ENCODE data around the gene B3GALT5.
"Not testable (repeated sequence)": the region's sequence is repeated elsewhere in the genome, so short reads cannot be mapped to it uniquely, and the experiment has no call there.

Gene B3GALT5, protein sequence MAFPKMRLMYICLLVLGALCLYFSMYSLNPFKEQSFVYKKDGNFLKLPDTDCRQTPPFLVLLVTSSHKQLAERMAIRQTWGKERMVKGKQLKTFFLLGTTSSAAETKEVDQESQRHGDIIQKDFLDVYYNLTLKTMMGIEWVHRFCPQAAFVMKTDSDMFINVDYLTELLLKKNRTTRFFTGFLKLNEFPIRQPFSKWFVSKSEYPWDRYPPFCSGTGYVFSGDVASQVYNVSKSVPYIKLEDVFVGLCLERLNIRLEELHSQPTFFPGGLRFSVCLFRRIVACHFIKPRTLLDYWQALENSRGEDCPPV

GRCh38 chr21:39612233-39613040 lies at the start of gene B3GALT5:
B3GALT5 (plus strand) TSS chr21:39612940; CDS start chr21:39660560, 47,620 bp downstream.
- Mint-ChIP-seq H3K36me3 (no peaks in the 10 kb centered on the region), H3K27me3 (peaks cover 60% of the 10 kb centered on the region), H3K4me3 (no peak within 1 kb of the TSS), H3K27ac (no peak within 1 kb of the TSS), H3K9me3 (no peaks in the 10 kb centered on the region), H3K4me1 (peaks cover 3% of the 10 kb centered on the region)
- CTCF ChIA-PET, result no interaction called here
- no peak for DNase-seq

DNA sequence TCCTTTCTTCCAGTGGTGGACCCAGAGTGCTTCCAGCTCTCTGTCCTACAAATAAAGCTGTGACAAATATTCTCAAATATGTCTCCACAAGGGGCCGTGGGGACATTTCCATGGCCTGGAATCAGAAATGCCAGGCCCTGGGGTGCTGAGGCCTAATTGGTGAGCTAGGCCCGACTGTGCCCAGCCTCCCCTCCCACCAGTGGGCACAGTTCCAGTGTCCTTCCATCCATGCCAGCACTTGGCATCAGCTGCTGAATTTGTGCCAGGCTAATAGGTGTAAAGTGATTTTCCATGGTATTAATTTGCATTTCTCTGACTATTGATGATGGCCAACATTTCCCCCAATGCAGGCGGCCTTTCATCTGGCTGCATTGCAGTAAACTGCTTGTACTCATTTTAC lies 48.5 kb upstream of the B3GALT5 start:
- H3K36me3 Mint-ChIP-seq, result no peaks in the 10 kb centered on the region

DNA sequence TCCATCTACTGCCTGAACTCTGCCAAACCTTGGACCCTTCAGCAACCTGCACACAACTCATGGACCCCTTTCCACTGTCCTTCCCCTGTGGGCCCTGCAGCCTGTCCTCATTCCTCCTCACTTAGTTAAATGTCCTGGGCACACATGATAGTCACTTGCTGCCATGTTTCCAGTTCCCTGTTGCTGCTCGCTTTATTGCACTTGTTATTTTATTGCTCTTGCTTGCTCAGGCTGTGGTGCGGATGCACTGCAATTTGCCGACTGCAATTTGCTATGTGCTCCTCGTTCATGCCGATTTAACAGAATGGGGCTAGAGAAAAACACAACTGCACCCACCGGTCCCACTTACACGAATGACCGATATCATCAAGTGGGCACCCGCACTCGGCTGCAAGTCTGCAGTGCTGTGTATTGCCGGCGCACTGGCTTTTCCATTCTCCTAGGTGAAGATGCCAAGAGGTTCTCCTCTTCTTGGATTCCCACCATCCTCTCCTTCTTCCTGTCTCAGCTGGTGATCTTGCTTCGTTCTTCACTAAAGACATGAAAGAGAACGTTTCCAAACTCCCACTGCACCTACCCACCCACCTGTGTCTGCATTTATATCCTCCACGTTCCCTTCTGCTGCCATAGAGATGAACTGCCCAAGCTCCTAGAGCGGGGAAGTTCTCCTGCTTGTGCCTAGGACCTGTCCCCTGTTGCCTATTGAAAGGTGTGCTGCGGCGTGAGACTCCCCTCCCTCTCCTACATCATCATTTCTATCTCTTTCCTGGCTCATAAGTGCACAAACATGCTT lies 45.4 kb upstream of the B3GALT5 start:
- Mint-ChIP-seq H3K4me3 (no peak overlapping the region), H3K4me1 (no peaks in the 10 kb centered on the region), H3K9me3 (no peaks in the 10 kb centered on the region), H3K27ac (no peak overlapping the region), H3K27me3 (no peaks in the 10 kb centered on the region), H3K36me3 (no peaks in the 10 kb centered on the region)
- CTCF ChIA-PET, result no interaction called here
- no peak for DNase-seq

More for the DNA sequence above, 48.5 kb upstream of the B3GALT5 start:
- no peak for DNase-seq
- no peaks in the 10 kb centered on the region for H3K27me3 Mint-ChIP-seq
- no peak overlapping the region for H3K4me3 Mint-ChIP-seq
- no peak overlapping the region for H3K27ac Mint-ChIP-seq
- no peaks in the 10 kb centered on the region for H3K4me1 Mint-ChIP-seq
- no peaks in the 10 kb centered on the region for H3K9me3 Mint-ChIP-seq
- CTCF ChIA-PET, result interaction anchor here (1.4 kb wide), 1 partner anchor 46 kb away, joined by 3 read pairs; no protein-coding TSS in a partner anchor

GRCh38 chr21:39568361-39568760 lies 44.4 kb upstream of the B3GALT5 start:
- H3K27ac Mint-ChIP-seq, result no peak overlapping the region
- H3K27me3 Mint-ChIP-seq, result no peaks in the 10 kb centered on the region
- CTCF ChIA-PET, result no interaction called here
- no peaks in the 10 kb centered on the region for H3K36me3 Mint-ChIP-seq
- H3K9me3 Mint-ChIP-seq, result no peaks in the 10 kb centered on the region
- no peak overlapping the region for H3K4me3 Mint-ChIP-seq
- H3K4me1 Mint-ChIP-seq, result no peaks in the 10 kb centered on the region
- DNase-seq, result no peak

GRCh38 chr21:39575775-39576174 lies 37.0 kb upstream of the B3GALT5 start:
- CTCF ChIA-PET, result no interaction called here
- no peak for DNase-seq
- H3K36me3 Mint-ChIP-seq, result no peaks in the 10 kb centered on the region
- no peaks in the 10 kb centered on the region for H3K9me3 Mint-ChIP-seq
- no peaks in the 10 kb centered on the region for H3K4me1 Mint-ChIP-seq
- no peak overlapping the region for H3K4me3 Mint-ChIP-seq
- no peaks in the 10 kb centered on the region for H3K27me3 Mint-ChIP-seq
- H3K27ac Mint-ChIP-seq, result no peak overlapping the region

DNA sequence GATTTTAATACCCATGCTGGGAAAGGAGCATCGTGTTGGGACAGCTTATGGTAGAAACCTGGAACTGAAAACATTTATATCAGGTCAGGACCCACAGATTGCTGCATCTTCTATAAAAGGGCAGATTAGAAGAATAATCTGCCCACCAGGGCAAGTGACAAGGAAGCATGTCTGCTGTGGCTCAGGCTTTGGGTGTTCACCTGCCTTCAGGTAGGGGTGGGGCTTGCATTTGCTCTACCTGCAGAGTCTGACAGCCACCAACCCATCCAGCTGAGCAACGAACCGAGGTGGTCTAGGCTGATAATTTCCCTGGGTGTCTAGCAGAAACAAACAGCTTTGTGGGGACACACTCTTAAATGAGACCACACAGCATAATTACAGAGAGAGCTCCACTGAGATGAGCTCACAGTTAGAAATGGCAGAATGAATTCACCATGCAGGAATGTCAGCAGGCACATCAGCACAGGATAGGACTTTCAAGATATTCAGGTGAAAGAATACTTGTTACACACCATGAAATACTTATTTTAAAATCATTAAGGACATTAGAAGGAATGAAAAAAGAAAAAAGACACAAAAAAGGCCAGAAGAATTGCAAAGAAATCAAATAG lies 36.1 kb upstream of the B3GALT5 start:
- CTCF ChIA-PET, result no interaction called here
- Mint-ChIP-seq H3K4me1 (no peaks in the 10 kb centered on the region), H3K9me3 (no peaks in the 10 kb centered on the region), H3K27me3 (no peaks in the 10 kb centered on the region), H3K36me3 (no peaks in the 10 kb centered on the region), H3K4me3 (no peak overlapping the region), H3K27ac (no peak overlapping the region)
- no peak for DNase-seq

GRCh38 chr21:39579734-39580332 lies 32.9 kb upstream of the B3GALT5 start:
- H3K27me3 Mint-ChIP-seq, result no peaks in the 10 kb centered on the region
- CTCF ChIA-PET, result no interaction called here
- no peak overlapping the region for H3K4me3 Mint-ChIP-seq
- H3K9me3 Mint-ChIP-seq, result no peaks in the 10 kb centered on the region
- no peak overlapping the region for H3K27ac Mint-ChIP-seq
- H3K4me1 Mint-ChIP-seq, result no peaks in the 10 kb centered on the region
- no peak for DNase-seq
- no peaks in the 10 kb centered on the region for H3K36me3 Mint-ChIP-seq

DNA sequence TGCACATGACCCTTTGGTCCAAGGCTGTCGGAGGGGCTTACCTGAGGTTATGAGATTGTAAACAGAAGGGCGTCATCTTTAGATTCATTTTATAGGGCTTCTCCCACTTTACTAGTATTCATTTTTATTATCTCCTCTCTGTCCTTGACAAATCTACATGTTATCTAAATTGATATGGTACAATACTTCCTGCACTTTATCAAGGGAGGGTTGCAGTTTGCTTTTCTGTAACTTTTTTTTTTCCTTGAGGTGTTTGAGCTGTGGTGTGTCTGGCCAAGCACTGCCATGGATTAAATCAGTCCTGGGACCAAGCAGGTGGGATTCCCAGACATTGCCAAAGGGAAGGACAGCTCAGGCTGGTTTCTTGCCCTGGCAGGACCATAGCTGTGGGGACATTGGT lies 32.0 kb upstream of the B3GALT5 start:
- no peak for DNase-seq
- no peak overlapping the region for H3K4me3 Mint-ChIP-seq
- H3K4me1 Mint-ChIP-seq, result no peaks in the 10 kb centered on the region
- no peak overlapping the region for H3K27ac Mint-ChIP-seq
- H3K36me3 Mint-ChIP-seq, result no peaks in the 10 kb centered on the region
- H3K27me3 Mint-ChIP-seq, result no peaks in the 10 kb centered on the region
- no peaks in the 10 kb centered on the region for H3K9me3 Mint-ChIP-seq
- CTCF ChIA-PET, result no interaction called here

DNA sequence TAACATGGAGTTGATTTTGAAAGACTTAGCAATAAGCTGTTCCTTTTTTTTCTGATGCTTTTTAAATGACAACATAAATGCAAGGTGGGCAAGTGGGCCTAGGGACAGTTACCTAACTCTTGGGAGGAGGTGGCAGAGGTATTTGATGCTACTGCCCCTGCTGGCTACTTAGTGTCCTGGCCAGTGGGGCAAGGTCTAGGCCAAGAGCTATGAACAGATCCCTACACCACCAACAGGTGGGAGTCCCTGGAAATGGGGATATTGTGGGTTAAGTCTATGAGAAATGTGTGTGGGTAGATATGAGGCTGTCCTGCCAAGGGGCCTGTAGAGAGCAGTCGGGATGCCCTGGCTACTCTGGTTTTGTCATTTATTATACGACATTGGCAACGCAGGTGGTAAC lies 31.3 kb upstream of the B3GALT5 start:
- no peak overlapping the region for H3K4me3 Mint-ChIP-seq
- no peaks in the 10 kb centered on the region for H3K36me3 Mint-ChIP-seq
- no peaks in the 10 kb centered on the region for H3K4me1 Mint-ChIP-seq
- no peaks in the 10 kb centered on the region for H3K9me3 Mint-ChIP-seq
- CTCF ChIA-PET, result no interaction called here
- DNase-seq, result no peak
- no peaks in the 10 kb centered on the region for H3K27me3 Mint-ChIP-seq
- no peak overlapping the region for H3K27ac Mint-ChIP-seq

- CTCF ChIA-PET, result no interaction called here
- DNase-seq, result no peak
- no peaks in the 10 kb centered on the region for H3K27me3 Mint-ChIP-seq
- H3K9me3 Mint-ChIP-seq, result no peaks in the 10 kb centered on the region
- H3K4me3 Mint-ChIP-seq, result no peak overlapping the region
- H3K36me3 Mint-ChIP-seq, result no peaks in the 10 kb centered on the region
- H3K4me1 Mint-ChIP-seq, result no peaks in the 10 kb centered on the region
- H3K27ac Mint-ChIP-seq, result no peak overlapping the region
Measured at GRCh38 chr21:39582749-39583148, 30.0 kb upstream of the B3GALT5 start.

GRCh38 chr21:39583586-39583985 lies 29.2 kb upstream of the B3GALT5 start:
- H3K27me3 Mint-ChIP-seq, DNase-seq, H3K9me3 Mint-ChIP-seq, H3K4me1 Mint-ChIP-seq, H3K4me3 Mint-ChIP-seq, H3K36me3 Mint-ChIP-seq, CTCF ChIA-PET, H3K27ac Mint-ChIP-seq: not testable (repeated sequence)

DNA sequence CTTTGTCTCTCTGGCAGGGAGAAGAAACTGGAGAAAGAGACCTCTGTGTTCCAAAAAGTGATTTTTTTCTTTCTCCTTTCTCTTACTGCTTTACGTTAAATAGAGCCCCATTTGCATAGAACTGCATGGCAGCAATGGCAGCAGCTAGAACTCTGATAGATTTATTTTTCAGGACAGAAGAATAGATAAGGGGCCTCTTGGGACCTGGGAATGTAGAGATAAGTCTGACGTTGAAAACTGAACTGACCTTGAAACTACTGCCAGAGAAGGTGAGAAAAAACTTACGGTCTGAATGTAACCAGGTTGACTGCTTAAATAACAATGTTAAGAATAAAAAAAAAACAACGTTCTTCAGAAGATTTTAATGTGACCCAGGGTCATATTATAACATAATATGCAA lies 25.4 kb upstream of the B3GALT5 start:
- no peak overlapping the region for H3K27ac Mint-ChIP-seq
- no peaks in the 10 kb centered on the region for H3K27me3 Mint-ChIP-seq
- no peak for DNase-seq
- no peaks in the 10 kb centered on the region for H3K9me3 Mint-ChIP-seq
- CTCF ChIA-PET, result no interaction called here
- no peaks in the 10 kb centered on the region for H3K4me1 Mint-ChIP-seq
- no peaks in the 10 kb centered on the region for H3K36me3 Mint-ChIP-seq
- H3K4me3 Mint-ChIP-seq, result no peak overlapping the region

DNA sequence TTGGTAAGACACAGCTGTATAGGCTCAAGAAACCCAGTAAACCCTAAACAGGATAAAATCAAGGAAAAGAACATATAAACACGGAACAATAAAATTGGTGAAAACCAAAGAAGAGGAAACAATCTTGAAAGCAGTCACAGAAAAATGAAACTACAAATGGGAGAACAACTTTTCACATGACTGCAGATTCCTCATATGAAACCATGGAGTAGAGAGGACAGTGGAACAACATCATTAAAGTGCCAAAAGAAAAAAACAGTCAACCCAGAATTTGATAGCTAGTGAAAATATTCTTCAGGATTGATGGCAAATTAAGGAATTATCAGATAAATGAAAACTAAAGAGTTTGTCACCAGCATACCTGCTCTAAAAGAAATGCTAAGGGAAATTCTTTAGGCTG lies 23.9 kb upstream of the B3GALT5 start:
- Mint-ChIP-seq H3K36me3 (no peaks in the 10 kb centered on the region), H3K4me3 (no peak overlapping the region)

DNA sequence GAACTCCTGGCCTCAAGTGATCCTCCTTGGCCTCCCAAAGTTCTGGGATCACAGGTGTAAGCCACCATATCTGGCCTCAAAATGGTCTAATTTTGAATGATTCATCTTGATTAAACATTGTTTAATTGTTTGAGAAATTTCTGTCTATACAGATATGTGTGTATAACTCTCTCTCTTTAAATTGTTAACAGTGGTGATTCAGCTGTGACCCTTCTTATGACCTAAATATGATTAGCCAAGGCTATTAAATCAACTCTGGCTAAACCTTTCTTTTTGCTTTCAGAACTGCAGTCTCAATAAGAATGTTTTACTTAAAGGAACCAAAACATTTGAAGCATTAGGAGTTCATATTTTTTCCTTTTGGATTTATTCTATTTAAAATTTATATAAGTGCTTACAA lies 19.2 kb upstream of the B3GALT5 start:
- CTCF ChIA-PET, result no interaction called here
- Mint-ChIP-seq H3K36me3 (no peaks in the 10 kb centered on the region), H3K27ac (no peak overlapping the region), H3K4me3 (no peak overlapping the region), H3K9me3 (no peaks in the 10 kb centered on the region), H3K4me1 (no peaks in the 10 kb centered on the region), H3K27me3 (no peaks in the 10 kb centered on the region)
- DNase-seq, result no peak

More for the DNA sequence above, 23.9 kb upstream of the B3GALT5 start:
- CTCF ChIA-PET, result interaction anchor here (0.6 kb wide), 1 partner anchor 11 kb away, joined by 3 read pairs; no protein-coding TSS in a partner anchor
- H3K4me1 Mint-ChIP-seq, result no peaks in the 10 kb centered on the region
- no peaks in the 10 kb centered on the region for H3K9me3 Mint-ChIP-seq
- H3K27me3 Mint-ChIP-seq, result no peaks in the 10 kb centered on the region
- no peak for DNase-seq
- no peak overlapping the region for H3K27ac Mint-ChIP-seq
